Caco-2 (cell line): ENCODE data around the gene NGF. TPM values are rescaled to one million over a fixed set of nuclear protein-coding genes. Genes with fewer than 3 reads are reported as not detected.

Experiments
- BruUV-seq: library from RNA; stranded (reverse); fragments of 400-500 nt; replicated peaks from 2 replicates; lab custom pipeline; 2021; lab: Mats Ljungman, UMichigan
- CTCF ChIA-PET: fragments of 300-600 bp; sonication (Branson Sonifier 250); formaldehyde crosslinking; loops from one replicate; lab custom pipeline; 2022; ENCODE audit warnings: antibody characterized with exemption; lab: Charles Lee
- POLR2A ChIA-PET: fragments of 300-600 bp; sonication (Branson Sonifier 250); formaldehyde crosslinking; loops from one replicate; lab custom pipeline; 2022; ENCODE audit warnings: antibody characterized with exemption; lab: Charles Lee
- DNase-seq, 2 experiments: peaks; one replicate each; pipeline versions ENCODE4 v3.0.0 to v3.0.0-alpha.2; 2020 to 2022
- H3K27me3 ChIP-seq: replicated peaks from 2 replicates; pipeline ENCODE4 v1.6.0; 2011; ENCODE audit warnings: low read length; ENCODE audit not compliant: control insufficient read depth, insufficient read depth
- H3K36me3 ChIP-seq: 2 replicates; pipeline ENCODE4 v1.5.1; 2011; ENCODE audit warnings: low read length; ENCODE audit not compliant: control insufficient read depth, insufficient read depth
- H3K4me1 ChIP-seq: fragments of 250-450 bp; sonication (Bioruptor Pico); 2 replicates; pipeline ENCODE4 v1.5.1; 2020; ENCODE audit warnings: mild to moderate bottlenecking
- H3K4me3 ChIP-seq: 2 replicates; pipeline ENCODE4 v1.5.1; 2011; ENCODE audit warnings: low read depth, mild to moderate bottlenecking, control low read depth, low read length
- H3K9me3 ChIP-seq: fragments of 250-450 bp; sonication (Bioruptor Pico); 2 replicates; pipeline ENCODE4 v1.5.1; 2020; ENCODE audit warnings: mild to moderate bottlenecking, moderate library complexity
- H3K27ac Mint-ChIP-seq: one replicate; pipeline ENCODE4 v1.8.0; 2022; ENCODE audit warnings: mixed read lengths; ENCODE audit not compliant: unreplicated experiment
- H3K27me3 Mint-ChIP-seq: one replicate; pipeline ENCODE4 v1.8.0; 2022; ENCODE audit warnings: mixed read lengths; ENCODE audit not compliant: insufficient read depth, unreplicated experiment
- H3K36me3 Mint-ChIP-seq: one replicate; pipeline ENCODE4 v1.8.0; 2022; ENCODE audit warnings: mild to moderate bottlenecking, mixed read lengths; ENCODE audit not compliant: insufficient read depth, unreplicated experiment
- H3K4me1 Mint-ChIP-seq: one replicate; pipeline ENCODE4 v1.8.0; 2022; ENCODE audit warnings: low read depth, mixed read lengths; ENCODE audit not compliant: unreplicated experiment
- H3K4me3 Mint-ChIP-seq: one replicate; pipeline ENCODE4 v1.8.0; 2022; ENCODE audit warnings: mild to moderate bottlenecking, moderate library complexity, mixed read lengths; ENCODE audit not compliant: unreplicated experiment
- H3K9me3 Mint-ChIP-seq: one replicate; pipeline ENCODE4 v1.8.0; 2022; ENCODE audit warnings: mixed read lengths; ENCODE audit not compliant: unreplicated experiment
- CTCF ChIP-seq, 2 experiments: fragments of 200-600 bp in 1 of 2; IDR thresholded peaks; 1 replicate in 1 of 2; 2 replicates in 1 of 2; pipeline versions ENCODE4 v1.5.1 to v1.8.0; 2011 to 2022; ENCODE audit warnings: antibody characterized with exemption in 1 of 2, control low read depth in 1 of 2, inconsistent platforms in 1 of 2, low read depth in 1 of 2, low read length in 1 of 2, mild to moderate bottlenecking in 1 of 2, moderate library complexity in 1 of 2; ENCODE audit not compliant: insufficient read depth in 1 of 2, severe bottlenecking in 1 of 2, unreplicated experiment in 1 of 2
- intact Hi-C: fragments of 100-400 bp; cut with micrococcal nuclease; formaldehyde crosslinking; loops from one replicate; pipeline ENCODE4 v1.10.0; 2022; ENCODE audit not compliant: unreplicated experiment
- total RNA-seq: library from RNA; stranded (reverse); gene quantifications from 2 replicates; pipeline ENCODE4 v1.2.3, GENCODE V29; 2022

Gene NGF
- total RNA-seq, 1 experiment from 2014 or later: not detected

- H3K9me3 ChIP-seq: no peaks in the 10 kb centered on the region
- no peaks in the 10 kb centered on the region for H3K36me3 ChIP-seq
- intact Hi-C loops: no loop called here
- H3K27me3 ChIP-seq: no peaks in the 10 kb centered on the region
- H3K27ac Mint-ChIP-seq: no peak overlapping the region
- no TSS peak for BruUV-seq
- ChIA-PET CTCF (no interaction called here), POLR2A (no interaction called here)
- H3K9me3 Mint-ChIP-seq: no peaks in the 10 kb centered on the region
- no peak for TF ChIP-seq CTCF (IDR thresholded peaks at IDR 0.05; ENCODE audit: insufficient read depth in 1 of 2, low read depth in 1 of 2, low read length in 1 of 2, severe bottlenecking in 1 of 2, unreplicated experiment in 1 of 2)
- no peak overlapping the region for H3K4me3 Mint-ChIP-seq
- DNase-seq: no peak
- no peaks in the 10 kb centered on the region for H3K36me3 Mint-ChIP-seq
- no peaks in the 10 kb centered on the region for H3K4me1 ChIP-seq
- H3K27me3 Mint-ChIP-seq: no peaks in the 10 kb centered on the region
- no peaks in the 10 kb centered on the region for H3K4me1 Mint-ChIP-seq
- H3K4me3 ChIP-seq: no peak overlapping the region
Measured at GRCh38 chr1:115347282-115347681, 9.2 kb upstream of the NGF start.

- H3K27me3 Mint-ChIP-seq: no peaks in the 10 kb centered on the region
- no TSS peak for BruUV-seq
- intact Hi-C loops: no loop called here
Measured at GRCh38 chr1:115343200-115343737, 5.2 kb upstream of the NGF start.

DNA sequence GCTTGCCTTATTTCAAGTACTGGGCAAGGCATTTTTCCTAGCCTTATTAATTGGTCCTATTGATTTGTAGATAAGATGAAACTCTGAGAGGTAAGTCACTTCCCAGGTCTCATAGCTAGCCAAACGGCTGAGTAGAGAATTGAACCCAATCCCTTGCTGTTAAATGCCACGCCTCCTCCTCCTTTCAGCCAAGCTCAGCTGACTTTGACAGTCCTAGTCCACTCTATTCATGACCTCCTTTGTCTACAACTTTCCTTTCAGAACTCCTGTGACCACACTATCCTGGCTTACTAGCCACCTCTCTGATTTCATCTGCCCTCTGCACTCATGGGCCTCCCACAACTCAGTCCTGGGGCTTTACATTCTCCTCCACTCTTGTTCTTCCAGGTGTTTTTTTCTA, 3.9 kb upstream of the NGF start:
- Histone ChIP-seq H3K4me3 (no peak overlapping the region), H3K9me3 (no peaks in the 10 kb centered on the region), H3K4me1 (no peaks in the 10 kb centered on the region), H3K36me3 (no peaks in the 10 kb centered on the region), H3K27me3 (no peaks in the 10 kb centered on the region)
- Mint-ChIP-seq H3K27me3 (no peaks in the 10 kb centered on the region), H3K9me3 (no peaks in the 10 kb centered on the region), H3K4me3 (no peak overlapping the region), H3K36me3 (no peaks in the 10 kb centered on the region), H3K27ac (no peak overlapping the region), H3K4me1 (no peaks in the 10 kb centered on the region)
- CTCF ChIA-PET: no interaction called here
- DNase-seq: no peak
- POLR2A ChIA-PET: no interaction called here
- no TSS peak for BruUV-seq
- TF ChIP-seq CTCF (IDR thresholded peaks at IDR 0.05; ENCODE audit: insufficient read depth in 1 of 2, low read depth in 1 of 2, low read length in 1 of 2, severe bottlenecking in 1 of 2, unreplicated experiment in 1 of 2): no peak
- intact Hi-C loops: no loop called here

More at GRCh38 chr1:115343200-115343737, 5.2 kb upstream of the NGF start:
- H3K36me3 ChIP-seq: no peaks in the 10 kb centered on the region
- no peaks in the 10 kb centered on the region for H3K4me1 Mint-ChIP-seq
- no peak for DNase-seq
- no peaks in the 10 kb centered on the region for H3K9me3 Mint-ChIP-seq
- H3K4me3 ChIP-seq: no peak overlapping the region
- no peaks in the 10 kb centered on the region for H3K4me1 ChIP-seq
- H3K36me3 Mint-ChIP-seq: no peaks in the 10 kb centered on the region
- POLR2A ChIA-PET: no interaction called here
- no peak for TF ChIP-seq CTCF (IDR thresholded peaks at IDR 0.05; ENCODE audit: insufficient read depth in 1 of 2, low read depth in 1 of 2, low read length in 1 of 2, severe bottlenecking in 1 of 2, unreplicated experiment in 1 of 2)
- CTCF ChIA-PET: no interaction called here
- H3K4me3 Mint-ChIP-seq: no peak overlapping the region
- H3K27me3 ChIP-seq: no peaks in the 10 kb centered on the region
- H3K27ac Mint-ChIP-seq: no peak overlapping the region
- H3K9me3 ChIP-seq: no peaks in the 10 kb centered on the region
